ENCODE data around the gene NGRN. TPM values are rescaled to one million over a fixed set of nuclear protein-coding genes. Genes with fewer than 3 reads are reported as not detected.
"Not testable (repeated sequence)": the region's sequence is repeated elsewhere in the genome, so short reads cannot be mapped to it uniquely, and the experiment has no call there.

Gene NGRN
- total RNA-seq, 3 donors from 2014 or later: 41.7 to 111 (median 54.1) TPM

GRCh38 chr15:90286678-90287077, 21.2 kb downstream of the NGRN start:
- Histone ChIP-seq H3K9me3 (no peaks in the 10 kb centered on the region), H3K4me3 (no peak overlapping the region), H3K4me1 (ENCODE audit: low read depth) (no peaks in the 10 kb centered on the region), H3K36me3 (ENCODE audit: low read depth) (no peaks in the 10 kb centered on the region)
- ATAC-seq (peak; percentile 55), DNase-seq (no peak)
- TF ChIP-seq, protein P1, sequence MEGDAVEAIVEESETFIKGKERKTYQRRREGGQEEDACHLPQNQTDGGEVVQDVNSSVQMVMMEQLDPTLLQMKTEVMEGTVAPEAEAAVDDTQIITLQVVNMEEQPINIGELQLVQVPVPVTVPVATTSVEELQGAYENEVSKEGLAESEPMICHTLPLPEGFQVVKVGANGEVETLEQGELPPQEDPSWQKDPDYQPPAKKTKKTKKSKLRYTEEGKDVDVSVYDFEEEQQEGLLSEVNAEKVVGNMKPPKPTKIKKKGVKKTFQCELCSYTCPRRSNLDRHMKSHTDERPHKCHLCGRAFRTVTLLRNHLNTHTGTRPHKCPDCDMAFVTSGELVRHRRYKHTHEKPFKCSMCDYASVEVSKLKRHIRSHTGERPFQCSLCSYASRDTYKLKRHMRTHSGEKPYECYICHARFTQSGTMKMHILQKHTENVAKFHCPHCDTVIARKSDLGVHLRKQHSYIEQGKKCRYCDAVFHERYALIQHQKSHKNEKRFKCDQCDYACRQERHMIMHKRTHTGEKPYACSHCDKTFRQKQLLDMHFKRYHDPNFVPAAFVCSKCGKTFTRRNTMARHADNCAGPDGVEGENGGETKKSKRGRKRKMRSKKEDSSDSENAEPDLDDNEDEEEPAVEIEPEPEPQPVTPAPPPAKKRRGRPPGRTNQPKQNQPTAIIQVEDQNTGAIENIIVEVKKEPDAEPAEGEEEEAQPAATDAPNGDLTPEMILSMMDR (IDR thresholded peaks at IDR 0.05): no peak
- intact Hi-C loops (cut with DNase I, micrococcal nuclease): no loop called here

DNA sequence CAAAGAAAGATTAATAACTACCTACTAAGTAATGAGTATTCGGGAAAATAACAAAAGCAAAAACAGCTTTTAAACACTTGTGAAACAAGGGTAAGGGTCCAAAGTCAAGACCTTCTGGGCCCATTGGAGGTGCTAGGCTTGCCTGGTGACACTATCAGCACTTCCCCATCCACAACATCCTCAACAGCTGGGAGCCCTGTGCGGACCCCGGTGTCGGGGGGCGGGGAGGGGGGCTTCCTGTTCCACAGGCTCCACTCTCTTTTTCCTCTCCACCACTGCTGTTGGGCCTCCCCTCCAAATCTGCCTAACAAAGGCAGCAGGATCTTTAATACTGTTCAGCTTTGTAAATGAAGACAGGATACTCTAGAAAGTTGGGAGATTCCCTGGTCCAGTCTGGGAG, 21.6 kb downstream of the NGRN start:
- no peaks in the 10 kb centered on the region for H3K9me3 ChIP-seq
- H3K4me3 ChIP-seq: no peak overlapping the region
- DNase-seq (no peak), ATAC-seq (no peak)
- intact Hi-C loops (cut with DNase I, micrococcal nuclease): no loop called here
- TF ChIP-seq, protein P1 (IDR thresholded peaks at IDR 0.05): no peak
- H3K4me1 ChIP-seq (ENCODE audit: low read depth): no peaks in the 10 kb centered on the region
- H3K36me3 ChIP-seq (ENCODE audit: low read depth): no peaks in the 10 kb centered on the region

GRCh38 chr15:90287946-90288345, 22.5 kb downstream of the NGRN start:
- H3K36me3 ChIP-seq (ENCODE audit: low read depth): no peaks in the 10 kb centered on the region
- intact Hi-C loops (cut with DNase I, micrococcal nuclease): no loop called here
- TF ChIP-seq, protein P1 (IDR thresholded peaks at IDR 0.05): no peak
- no peak for ATAC-seq
- no peak overlapping the region for H3K4me3 ChIP-seq
- H3K4me1 ChIP-seq (ENCODE audit: low read depth): no peaks in the 10 kb centered on the region
- no peak for DNase-seq
- no peaks in the 10 kb centered on the region for H3K9me3 ChIP-seq

DNA sequence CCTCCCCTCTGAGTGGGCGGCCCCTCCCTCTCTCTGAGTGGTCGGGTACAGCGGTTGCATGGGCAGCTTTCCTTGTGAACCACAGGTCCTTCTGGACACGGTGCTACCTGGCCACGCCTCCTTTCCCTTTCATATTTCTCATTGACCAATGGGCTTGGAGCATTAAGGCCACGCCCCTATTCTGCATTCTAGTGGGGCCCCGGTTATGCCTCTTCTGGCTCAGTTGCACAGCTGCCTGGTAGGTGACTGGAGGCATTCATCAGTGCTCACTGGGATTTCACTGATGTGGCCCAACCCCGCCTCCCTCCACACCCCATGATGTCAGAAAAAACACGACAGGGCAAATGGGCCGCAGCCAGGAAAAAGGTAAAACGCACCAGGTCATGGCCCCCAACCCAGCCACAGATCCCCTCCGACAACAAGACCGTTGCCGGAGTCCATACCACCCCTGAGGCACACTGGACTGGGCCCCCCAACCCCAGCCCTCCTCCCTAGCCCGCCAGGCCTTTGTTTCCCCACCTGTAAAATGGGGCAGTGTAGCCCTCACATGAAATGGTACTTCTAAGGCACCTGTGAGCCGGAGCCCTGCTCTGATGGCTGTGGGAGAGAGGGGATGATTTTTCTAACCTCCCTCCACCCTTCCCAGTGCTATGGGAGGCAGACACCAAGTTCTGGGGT, 26.3 kb downstream of the NGRN start:
- H3K4me3 ChIP-seq: no peak overlapping the region

GRCh38 chr15:90293040-90293810, 27.8 kb downstream of the NGRN start:
- intact Hi-C loops (cut with DNase I, micrococcal nuclease); H3K4me1 ChIP-seq (ENCODE audit: low read depth); H3K4me3 ChIP-seq; H3K36me3 ChIP-seq (ENCODE audit: low read depth); H3K9me3 ChIP-seq: not testable (repeated sequence)
- TF ChIP-seq, protein P1 (IDR thresholded peaks at IDR 0.05): peak; percentile 94
- ATAC-seq (peak; percentile 100), DNase-seq (peak; percentile 91 to 95 (median 92))

More for the DNA sequence above, 26.3 kb downstream of the NGRN start:
- intact Hi-C loops (cut with DNase I, micrococcal nuclease): no loop called here
- ATAC-seq (peak; percentile 46), DNase-seq (peak in 1 of 3 donors; percentile 70)
- peaks cover 6% of the 10 kb centered on the region for H3K4me1 ChIP-seq (ENCODE audit: low read depth)
- H3K36me3 ChIP-seq (ENCODE audit: low read depth): no peaks in the 10 kb centered on the region
- no peaks in the 10 kb centered on the region for H3K9me3 ChIP-seq
- TF ChIP-seq, protein P1 (IDR thresholded peaks at IDR 0.05): no peak

All from mucosa of descending colon (tissue), 3 donors.